Measurements from ENCODE around the gene ECE2.

ECE2 gene

GRCh38 chr3:184314700-184315542, 39.1 kb downstream of the ECE2 start:
- peak; percentile 89 for DNase-seq (ENCODE audit: low spot score)

- DNase-seq (ENCODE audit: low spot score), result no peak
Observed at GRCh38 chr3:184315543-184315867, 39.7 kb downstream of the ECE2 start.

GRCh38 chr3:184315871-184316661, 40.2 kb downstream of the ECE2 start:
- DNase-seq (ENCODE audit: low spot score), result no peak

GRCh38 chr3:184316792-184317191, 41.0 kb downstream of the ECE2 start:
- no peak for DNase-seq (ENCODE audit: low spot score)

GRCh38 chr3:184317201-184317600, 41.4 kb downstream of the ECE2 start:
- no peak for DNase-seq (ENCODE audit: low spot score)

GRCh38 chr3:184320104-184320445, 44.3 kb downstream of the ECE2 start:
- DNase-seq (ENCODE audit: low spot score), result peak; percentile 97

- DNase-seq (ENCODE audit: low spot score), result no peak
Observed at GRCh38 chr3:184321666-184322065, 45.8 kb downstream of the ECE2 start.

GRCh38 chr3:184322731-184323487, 47.1 kb downstream of the ECE2 start:
- no peak for DNase-seq (ENCODE audit: low spot score)

GRCh38 chr3:184323696-184324095, 47.9 kb downstream of the ECE2 start:
- no peak for DNase-seq (ENCODE audit: low spot score)

GRCh38 chr3:184325269-184325668, 49.4 kb downstream of the ECE2 start:
- no peak for DNase-seq (ENCODE audit: low spot score)

GRCh38 chr3:184325715-184326369, 50.0 kb downstream of the ECE2 start:
- DNase-seq (ENCODE audit: low spot score), result no peak

- DNase-seq (ENCODE audit: low spot score), result no peak
Observed at GRCh38 chr3:184327171-184327570, 51.3 kb downstream of the ECE2 start.

- DNase-seq (ENCODE audit: low spot score), result no peak
Observed at GRCh38 chr3:184328516-184328915, 52.7 kb downstream of the ECE2 start.

GRCh38 chr3:184332370-184333090, 56.7 kb downstream of the ECE2 start:
- DNase-seq (ENCODE audit: low spot score), result peak; percentile 74

- DNase-seq (ENCODE audit: low spot score), result no peak
Observed at GRCh38 chr3:184333190-184333589, 57.4 kb downstream of the ECE2 start.

- no peak for DNase-seq (ENCODE audit: low spot score)
Observed at GRCh38 chr3:184333700-184334099, 57.9 kb downstream of the ECE2 start.

- peak; percentile 68 for DNase-seq (ENCODE audit: low spot score)
Observed at GRCh38 chr3:184334470-184335158, 58.8 kb downstream of the ECE2 start.

GRCh38 chr3:184335291-184335660, 59.5 kb downstream of the ECE2 start:
- DNase-seq (ENCODE audit: low spot score), result no peak

- DNase-seq (ENCODE audit: low spot score), result peak; percentile 88
Observed at GRCh38 chr3:184335661-184336546, 60.1 kb downstream of the ECE2 start.
